ENCODE results near the gene WDR76. TPM values are rescaled to one million over a fixed set of nuclear protein-coding genes. Genes with fewer than 3 reads are reported as not detected.

WDR76 gene
- total RNA-seq, 1 experiment from 2014 or later = 29.6 TPM

DNA sequence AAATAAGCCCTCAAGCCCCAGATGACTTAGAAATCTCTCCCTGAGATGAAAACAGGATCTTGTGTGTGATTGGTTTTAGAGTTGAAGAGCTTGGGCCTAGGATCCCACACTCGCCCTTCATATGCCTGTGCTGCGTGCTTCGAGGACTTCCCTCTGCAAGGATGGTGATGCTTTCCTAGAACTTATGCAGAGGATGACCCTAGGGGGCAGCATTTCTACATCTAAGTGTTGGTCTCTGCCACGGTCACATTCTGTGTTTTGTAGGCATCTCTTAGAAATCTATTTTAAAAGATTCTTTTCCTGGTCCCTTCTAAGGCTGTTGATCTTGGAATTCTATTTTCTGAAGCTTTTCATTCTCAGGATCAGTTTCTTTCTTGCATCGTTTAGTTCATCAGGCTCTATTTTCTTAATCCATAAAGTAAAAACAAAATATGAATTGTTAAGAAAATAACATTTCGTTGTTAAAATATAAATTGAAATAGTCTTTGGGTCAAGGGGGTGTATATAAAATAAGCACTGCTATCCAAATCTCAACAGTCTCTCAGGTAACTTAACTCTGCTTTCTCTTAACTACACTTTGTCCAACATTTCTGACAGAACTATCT is 45.7 kb downstream of the WDR76 start:
- H3K14ac ChIP-seq (ENCODE audit: insufficient read depth, low read length) = no peak overlapping the region
- H3K4me1 ChIP-seq (ENCODE audit: insufficient read depth, low read length) = no peaks in the 10 kb centered on the region
- Mint-ChIP-seq H3K27ac (no peak overlapping the region), H3K36me3 (ENCODE audit: insufficient read depth in 1 of 3, low read depth in 3 of 3) (peaks cover 5 to 35% (median 17%) of the 10 kb centered on the region in 3 experiments; a peak in 6 of 7 replicates), H3K4me1 (no peaks in the 10 kb centered on the region), H3K9me3 (no peaks in the 10 kb centered on the region), H3K4me3 (no peak overlapping the region), H3K27me3 (ENCODE audit: low read depth) (no peaks in the 10 kb centered on the region)
- no peak overlapping the region for H3K4me2 ChIP-seq (ENCODE audit: insufficient read depth, insufficient read length, low read length)
- H2AK5ac ChIP-seq (ENCODE audit: insufficient read length, low read length) = no peak overlapping the region
- no peak overlapping the region for H4K5ac ChIP-seq (ENCODE audit: insufficient read length, low read depth, low read length)
- no peaks in the 10 kb centered on the region for H3K79me2 ChIP-seq (ENCODE audit: insufficient read depth, low read length)
- H3K18ac ChIP-seq (ENCODE audit: insufficient read length, low read depth, low read length) = no peak overlapping the region
- no CpG with 5 or more reads among the region's 6 CpGs for WGBS (ENCODE audit: extremely low coverage, insufficient read length, low lambda C conversion rate)
- H2AFZ ChIP-seq (ENCODE audit: low read length) = no peak overlapping the region
- peak; percentile 62 for DNase-seq
- H3K23ac ChIP-seq (ENCODE audit: insufficient read length, low read depth, low read length) = no peak overlapping the region
- H4K20me1 ChIP-seq (ENCODE audit: control insufficient read depth, insufficient read depth, insufficient read length) = no peaks in the 10 kb centered on the region
- H2BK5ac ChIP-seq (ENCODE audit: insufficient read length, low read length) = no peak overlapping the region
- no peak overlapping the region for H3K4ac ChIP-seq (ENCODE audit: low read depth, low read length)
- no peaks in the 10 kb centered on the region for H3K79me1 ChIP-seq (ENCODE audit: insufficient read depth, low read depth, low read length, poor library complexity, severe bottlenecking)
- H3T11ph ChIP-seq (ENCODE audit: low read length) = no peak overlapping the region
- no peaks in the 10 kb centered on the region for H3K23me2 ChIP-seq (ENCODE audit: insufficient read length, low read depth, low read length, poor library complexity, severe bottlenecking)
- no peak overlapping the region for H3K27ac ChIP-seq (ENCODE audit: insufficient read length, low read depth, low read length)
- no peak overlapping the region for H2BK20ac ChIP-seq (ENCODE audit: low read depth, low read length, poor library complexity, severe bottlenecking)
- H2BK120ac ChIP-seq (ENCODE audit: low read depth, low read length, poor library complexity, severe bottlenecking) = no peak overlapping the region
- H3K9ac ChIP-seq (ENCODE audit: extremely low read depth, insufficient read length, low read length) = no peak overlapping the region
- TF ChIP-seq, protein P1, sequence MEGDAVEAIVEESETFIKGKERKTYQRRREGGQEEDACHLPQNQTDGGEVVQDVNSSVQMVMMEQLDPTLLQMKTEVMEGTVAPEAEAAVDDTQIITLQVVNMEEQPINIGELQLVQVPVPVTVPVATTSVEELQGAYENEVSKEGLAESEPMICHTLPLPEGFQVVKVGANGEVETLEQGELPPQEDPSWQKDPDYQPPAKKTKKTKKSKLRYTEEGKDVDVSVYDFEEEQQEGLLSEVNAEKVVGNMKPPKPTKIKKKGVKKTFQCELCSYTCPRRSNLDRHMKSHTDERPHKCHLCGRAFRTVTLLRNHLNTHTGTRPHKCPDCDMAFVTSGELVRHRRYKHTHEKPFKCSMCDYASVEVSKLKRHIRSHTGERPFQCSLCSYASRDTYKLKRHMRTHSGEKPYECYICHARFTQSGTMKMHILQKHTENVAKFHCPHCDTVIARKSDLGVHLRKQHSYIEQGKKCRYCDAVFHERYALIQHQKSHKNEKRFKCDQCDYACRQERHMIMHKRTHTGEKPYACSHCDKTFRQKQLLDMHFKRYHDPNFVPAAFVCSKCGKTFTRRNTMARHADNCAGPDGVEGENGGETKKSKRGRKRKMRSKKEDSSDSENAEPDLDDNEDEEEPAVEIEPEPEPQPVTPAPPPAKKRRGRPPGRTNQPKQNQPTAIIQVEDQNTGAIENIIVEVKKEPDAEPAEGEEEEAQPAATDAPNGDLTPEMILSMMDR (conservative IDR thresholded peaks at IDR 0.05) = peak; percentile 79
- H4K8ac ChIP-seq (replicated peaks; ENCODE audit: insufficient read length, low read depth, low read length) = no peak overlapping the region
- H3K9me3 ChIP-seq (ENCODE audit: control insufficient read depth, low read depth, low read length) = no peaks in the 10 kb centered on the region
- H2BK12ac ChIP-seq (ENCODE audit: insufficient read length, low read depth, low read length) = no peak overlapping the region
- no peak overlapping the region for H2BK15ac ChIP-seq (ENCODE audit: low read depth, low read length)
- no peaks in the 10 kb centered on the region for H3K27me3 ChIP-seq (ENCODE audit: insufficient read depth, low read length)
- H3K56ac ChIP-seq (ENCODE audit: insufficient read length, low read depth, low read length) = no peak overlapping the region
- H4K91ac ChIP-seq (ENCODE audit: insufficient read length, low read depth, low read length) = no peak overlapping the region
